H1 (cell line): ENCODE results near the gene PRR5. TPM values are rescaled to one million over a fixed set of nuclear protein-coding genes. Genes with fewer than 3 reads are reported as not detected.

Source experiments
- CHD7 ChIP-seq: fragments of 300-600 bp; sonication (generic); IDR thresholded peaks from 2 replicates; pipeline ENCODE4 v1.7.1; 2012; ENCODE audit warnings: low read length, moderate library complexity, mild to moderate bottlenecking, inconsistent platforms; ENCODE audit not compliant: insufficient replicate concordance
- CREB1 ChIP-seq: IDR thresholded peaks from 2 replicates; pipeline ENCODE4 v1.6.1; 2012; ENCODE audit warnings: inconsistent platforms
- EP300 ChIP-seq, 2 experiments: IDR thresholded peaks; 1 replicate in 1 of 2; 2 replicates in 1 of 2; pipeline ENCODE4 v1.6.1; 2011 to 2012; ENCODE audit warnings: low read depth in 2 of 2, low read length in 2 of 2, mild to moderate bottlenecking in 2 of 2, borderline replicate concordance in 1 of 2, inconsistent platforms in 1 of 2, moderate library complexity in 1 of 2
- KDM5A ChIP-seq: fragments of 200-600 bp; IDR thresholded peaks from 2 replicates; pipeline ENCODE4 v1.7.1; 2012; ENCODE audit warnings: mild to moderate bottlenecking, low read length, inconsistent platforms, mixed read lengths
- POLR2AphosphoS5 ChIP-seq: IDR thresholded peaks from 2 replicates; pipeline ENCODE4 v1.6.1; 2011; ENCODE audit warnings: low read depth, low read length
- polyA plus RNA-seq, 7 experiments: library from polyadenylated mRNA; depleted of rRNA in 3 of 7; stranded (reverse) in 5 of 7; unstranded in 2 of 7; fragments of >200 nt in 5 of 7; fragments of 200-250 nt in 2 of 7; gene quantifications; 1 replicate in 5 of 7; 2 replicates in 1 of 7; 4 replicates in 1 of 7; pipeline versions ENCODE4 v1.2.1 to v1.2.3, GENCODE V29; 2011 to 2013; ENCODE audit warnings: missing spikeins in 2 of 7, mixed read lengths in 2 of 7
- total RNA-seq: library from RNA; stranded (reverse); fragmentation: NEBNext Ultra II Directional; extraction: Animal tissue kit (Norgen Biotek cat#: 25700); gene quantifications from 2 replicates; pipeline ENCODE4 v1.2.1, GENCODE V29; 2021

The PRR5 gene
- total and polyA plus RNA-seq, 2 of the 8 experiments (the other 6 are each of a cell fraction or from before 2014, with no cell fraction given) = 16.5 to 25.7 TPM

- no peak for TF ChIP-seq CHD7
- no peak for TF ChIP-seq EP300 (IDR thresholded peaks at IDR 0.05; ENCODE audit: borderline replicate concordance in 1 of 2, low read depth in 2 of 2, low read length in 2 of 2)
- TF ChIP-seq POLR2AphosphoS5 = no peak
- TF ChIP-seq KDM5A = no peak
- TF ChIP-seq CREB1 = peak; percentile 23; the same call in 1 of the 2 replicates
- TF ChIP-seq, all 59 proteins: peak for 5
These were observed 40.9 kb upstream of the PRR5 start (continued) for GRCh38 chr22:44661070-44661469.
